Astrocyte of the cerebellum (primary cell): ENCODE results near the gene NFRKB.
"Not testable (repeated sequence)": the region's sequence is repeated elsewhere in the genome, so short reads cannot be mapped to it uniquely, and the experiment has no call there.

ENCODE experiments used
- DNase-seq: peaks from one replicate; pipeline ENCODE4 v3.0.0-alpha.2; 2011; ENCODE audit warnings: low read depth
- H3K4me3 ChIP-seq: 2 replicates; pipeline ENCODE4 v1.5.1; 2011; ENCODE audit warnings: mild to moderate bottlenecking, low read depth, low read length, moderate library complexity
- CTCF ChIP-seq: IDR thresholded peaks from 2 replicates; pipeline ENCODE4 v1.5.1; 2012; ENCODE audit warnings: low read length, low read depth, moderate library complexity, mild to moderate bottlenecking; ENCODE audit errors: missing control alignments
- in situ Hi-C: cut with HindIII; loops from 2 replicates; pipeline ENCODE4 v1.10.0; 2017; ENCODE audit warnings: low sequenced_read_pairs

Gene NFRKB

GRCh38 chr11:129852125-129852740 is 43.1 kb downstream of the NFRKB start:
- no peak for TF ChIP-seq CTCF
- in situ Hi-C loops: no loop called here
- H3K4me3 ChIP-seq: no peak overlapping the region
- DNase-seq: no peak

GRCh38 chr11:129849447-129850130 is 45.8 kb downstream of the NFRKB start:
- DNase-seq: no peak
- H3K4me3 ChIP-seq: no peak overlapping the region
- in situ Hi-C loops: no loop called here
- TF ChIP-seq CTCF: no peak

GRCh38 chr11:129847361-129847760 is 48.0 kb downstream of the NFRKB start:
- H3K4me3 ChIP-seq, DNase-seq, in situ Hi-C loops: not testable (repeated sequence)

- DNase-seq: peak; percentile 85
- in situ Hi-C loops: no loop called here
- H3K4me3 ChIP-seq: no peak overlapping the region
- no peak for TF ChIP-seq CTCF
These were observed 48.7 kb downstream of the NFRKB start for GRCh38 chr11:129846508-129847335.
